IMR-90 (cell line): ENCODE measurements around the gene DEPDC5. TPM values are rescaled to one million over a fixed set of nuclear protein-coding genes. Genes with fewer than 3 reads are reported as not detected.

Experiments
- ATAC-seq: fragments of 200-7000 bp; cut with Tn5 transposase; 2 replicates; pipeline ENCODE4 v1.9.1; 2020; ENCODE audit warnings: low read depth, mild to moderate bottlenecking, moderate library complexity
- BruUV-seq: library from RNA; stranded (reverse); fragments of 400-500 nt; replicated peaks from 2 replicates; lab custom pipeline; 2021; lab: Mats Ljungman, UMichigan
- CTCF ChIA-PET: fragments of 300-600 bp; formaldehyde crosslinking; extraction: SDS; loops from one replicate; lab custom pipeline; 2021; ENCODE audit warnings: antibody characterized with exemption; lab: Yijun Ruan, JAX
- POLR2A ChIA-PET: fragments of 300-600 bp; sonication (Branson Sonifier 250); formaldehyde crosslinking; loops from one replicate; lab custom pipeline; 2022; ENCODE audit warnings: antibody characterized with exemption; ENCODE audit not compliant: unreplicated experiment; lab: Charles Lee
- DNase-seq: peaks from one replicate; pipeline ENCODE4 v3.0.0; 2013
- H2AFZ ChIP-seq: replicated peaks from 2 replicates; pipeline ENCODE3; 2013; ENCODE audit warnings: low read length, mild to moderate bottlenecking; ENCODE audit not compliant: poor library complexity
- H2AK5ac ChIP-seq: 2 replicates; pipeline ENCODE4 v1.6.1; 2013; ENCODE audit warnings: low read depth, low read length, inconsistent platforms
- H2AK9ac ChIP-seq: replicated peaks from 2 replicates; pipeline ENCODE3; 2013; ENCODE audit warnings: mild to moderate bottlenecking, low read depth, low read length, moderate library complexity; ENCODE audit not compliant: poor library complexity
- H2BK120ac ChIP-seq: 2 replicates; pipeline ENCODE4 v1.6.1; 2013; ENCODE audit warnings: low read depth, low read length, inconsistent platforms
- H2BK15ac ChIP-seq: 3 replicates; pipeline ENCODE4 v1.6.1; 2013; ENCODE audit warnings: low read depth, low read length, inconsistent platforms
- H2BK20ac ChIP-seq: 2 replicates; pipeline ENCODE4 v1.6.1; 2013; ENCODE audit warnings: low read depth, mild to moderate bottlenecking, inconsistent platforms, low read length, moderate library complexity
- H2BK5ac ChIP-seq: 2 replicates; pipeline ENCODE4 v1.6.1; 2013; ENCODE audit warnings: mild to moderate bottlenecking, low read depth, low read length, inconsistent platforms; ENCODE audit not compliant: poor library complexity, severe bottlenecking
- H3K14ac ChIP-seq: replicated peaks from 2 replicates; pipeline ENCODE4 v1.6.1; 2013; ENCODE audit warnings: low read depth, low read length, inconsistent platforms
- H3K18ac ChIP-seq: 2 replicates; pipeline ENCODE4 v1.6.1; 2013; ENCODE audit warnings: low read depth, low read length, control low read depth
- H3K23ac ChIP-seq: 2 replicates; pipeline ENCODE4 v1.6.1; 2013; ENCODE audit warnings: low read depth, low read length, inconsistent platforms
- H3K27ac ChIP-seq: 2 replicates; pipeline ENCODE4 v1.5.1; 2013; ENCODE audit warnings: mild to moderate bottlenecking, control low read depth, low read length; ENCODE audit not compliant: insufficient read depth
- H3K27me3 ChIP-seq: 2 replicates; pipeline ENCODE4 v1.6.1; 2013; ENCODE audit warnings: low read length; ENCODE audit not compliant: control insufficient read depth, insufficient read depth
- H3K36me3 ChIP-seq: 2 replicates; pipeline ENCODE4 v1.6.1; 2013; ENCODE audit warnings: low read length, mixed read lengths; ENCODE audit not compliant: control insufficient read depth, insufficient read depth
- H3K4ac ChIP-seq: 2 replicates; pipeline ENCODE4 v1.6.1; 2013; ENCODE audit warnings: low read depth, low read length, inconsistent platforms
- H3K4me1 ChIP-seq: 2 replicates; pipeline ENCODE4 v1.6.1; 2013; ENCODE audit warnings: low read length, mixed read lengths; ENCODE audit not compliant: control insufficient read depth, insufficient read depth
- H3K4me2 ChIP-seq: 2 replicates; pipeline ENCODE4 v1.6.1; 2013; ENCODE audit warnings: low read depth, mild to moderate bottlenecking, control low read depth, low read length, moderate library complexity
- H3K4me3 ChIP-seq: 2 replicates; pipeline ENCODE4 v1.5.1; 2013; ENCODE audit warnings: low read depth, mild to moderate bottlenecking, control low read depth, low read length, moderate library complexity; ENCODE audit not compliant: insufficient read depth
- H3K56ac ChIP-seq: 2 replicates; pipeline ENCODE4 v1.6.1; 2013; ENCODE audit warnings: low read length, inconsistent platforms; ENCODE audit not compliant: insufficient read depth; ENCODE audit errors: extremely low read depth
- H3K79me1 ChIP-seq, 2 experiments: 2 replicates each; pipeline ENCODE4 v1.6.1; 2013; ENCODE audit warnings: low read length in 2 of 2, inconsistent platforms in 1 of 2, low read depth in 1 of 2
- H3K9ac ChIP-seq: 2 replicates; pipeline ENCODE4 v1.6.1; 2013; ENCODE audit warnings: low read depth, low read length, control low read depth
- H3K9me1 ChIP-seq: 2 replicates; pipeline ENCODE4 v1.6.1; 2013; ENCODE audit warnings: low read length, inconsistent platforms; ENCODE audit not compliant: insufficient read depth
- H3K9me3 ChIP-seq: 2 replicates; pipeline ENCODE4 v1.6.1; 2013; ENCODE audit warnings: low read length; ENCODE audit not compliant: control insufficient read depth, insufficient read depth
- H4K20me1 ChIP-seq: 2 replicates; pipeline ENCODE4 v1.6.1; 2013; ENCODE audit warnings: low read length, inconsistent platforms; ENCODE audit not compliant: insufficient read depth
- H4K5ac ChIP-seq: 2 replicates; pipeline ENCODE4 v1.6.1; 2013; ENCODE audit warnings: mild to moderate bottlenecking, low read depth, low read length, control low read depth
- H4K8ac ChIP-seq, 2 experiments: 2 replicates each; pipeline ENCODE4 v1.6.1; 2013; ENCODE audit warnings: low read depth in 2 of 2, low read length in 2 of 2, control low read depth in 1 of 2, inconsistent platforms in 1 of 2
- H4K91ac ChIP-seq: 2 replicates; pipeline ENCODE4 v1.6.1; 2013; ENCODE audit warnings: low read depth, low read length, inconsistent platforms; ENCODE audit not compliant: insufficient read depth
- BHLHE40 ChIP-seq: fragments of 150-350 bp; IDR thresholded peaks from 2 replicates; pipeline ENCODE4 v1.6.1; 2016; ENCODE audit warnings: mild to moderate bottlenecking, low read depth, low read length
- CHD1 ChIP-seq: IDR thresholded peaks from 2 replicates; pipeline ENCODE4 v1.6.1; 2012; ENCODE audit warnings: low read depth, low read length, improper control_type of control experiment
- CTCF ChIP-seq: conservative IDR thresholded peaks from 2 replicates; pipeline ENCODE4 v1.5.1; 2012; ENCODE audit warnings: mild to moderate bottlenecking, low read depth, low read length, improper control_type of control experiment
- MAFK ChIP-seq: IDR thresholded peaks from 2 replicates; pipeline ENCODE4 v1.6.1; 2012; ENCODE audit warnings: low read depth, low read length, improper control_type of control experiment
- MAZ ChIP-seq: IDR thresholded peaks from 2 replicates; pipeline ENCODE4 v1.6.1; 2012; ENCODE audit warnings: low read depth, mild to moderate bottlenecking, low read length, improper control_type of control experiment, moderate library complexity, borderline replicate concordance
- NFE2L2 ChIP-seq: fragments of 150-350 bp; IDR thresholded peaks from 2 replicates; pipeline ENCODE4 v1.6.1; 2016; ENCODE audit warnings: low read depth, mild to moderate bottlenecking, low read length
- POLR2A ChIP-seq: IDR thresholded peaks from 2 replicates; pipeline ENCODE4 v1.6.1; 2012; ENCODE audit warnings: mild to moderate bottlenecking, low read depth, low read length
- RAD21 ChIP-seq: IDR thresholded peaks from 2 replicates; pipeline ENCODE4 v1.6.1; 2012; ENCODE audit warnings: low read length, improper control_type of control experiment
- RCOR1 ChIP-seq: IDR thresholded peaks from 2 replicates; pipeline ENCODE4 v1.6.1; 2012; ENCODE audit warnings: mild to moderate bottlenecking, low read length, improper control_type of control experiment; ENCODE audit not compliant: insufficient replicate concordance
- USF2 ChIP-seq: fragments of 150-350 bp; IDR thresholded peaks from 2 replicates; pipeline ENCODE4 v1.6.1; 2017; ENCODE audit warnings: mild to moderate bottlenecking, antibody characterized with exemption, low read length, low read depth
- WGBS, 2 experiments: methylation state at CpG; one replicate each; pipeline versions ENCODE4 v1.1.5 to v1.1.7; 2013; ENCODE audit warnings: missing lambda C conversion rate in 2 of 2; ENCODE audit not compliant: insufficient read length in 1 of 2; ENCODE audit errors: extremely low coverage in 2 of 2; 5-methylcytosine and 5-hydroxymethylcytosine counted together
- dilution Hi-C: fragments of 300-500 bp; cut with HindIII; formaldehyde crosslinking; loops from one replicate; pipeline ENCODE4 v1.14.3; 2018; ENCODE audit warnings: low sequenced_read_pairs; ENCODE audit not compliant: unreplicated experiment
- in situ Hi-C: fragments of 300-500 bp; cut with MboI; formaldehyde crosslinking; loops from 3 replicates; pipeline ENCODE4 v1.14.3; 2019; ENCODE audit warnings: low sequenced_read_pairs, inconsistent platforms, mixed read lengths
- intact Hi-C: fragments of 100-400 bp; cut with micrococcal nuclease; formaldehyde crosslinking; loops from 2 replicates; pipeline ENCODE4 v1.10.0; 2022
- polyA plus RNA-seq, 3 experiments: library from polyadenylated mRNA; depleted of rRNA; stranded (reverse); fragments of >200 nt; gene quantifications; 2 replicates each; pipeline ENCODE4 v1.2.3, GENCODE V29; 2012; ENCODE audit warnings: low replicate concordance in 1 of 3
- total RNA-seq: library from RNA; depleted of rRNA; stranded (reverse); fragments of >200 nt; gene quantifications from 2 replicates; pipeline ENCODE4 v1.2.3, GENCODE V29; 2012

The DEPDC5 gene
- total and polyA plus RNA-seq, 2 of the 4 experiments (the other 2 are of a cell fraction): 6.6 to 12.9 TPM

GRCh38 chr22:31742682-31743081, 11.1 kb upstream of the DEPDC5 start:
- Histone ChIP-seq H3K4me1 (no peaks in the 10 kb centered on the region), H4K5ac (no peak overlapping the region), H3K9ac (no peak overlapping the region), H4K20me1 (peaks cover 11% of the 10 kb centered on the region), H3K56ac (no peak overlapping the region), H3K27me3 (no peaks in the 10 kb centered on the region), H3K14ac (no peak overlapping the region), H3K27ac (no peak overlapping the region), H2BK120ac (no peak overlapping the region), H3K36me3 (peaks cover 10% of the 10 kb centered on the region; the same call in 1 of the 2 replicates), H3K18ac (no peak overlapping the region), H3K23ac (no peak overlapping the region), H3K9me3 (no peaks in the 10 kb centered on the region), H2AK5ac (no peak overlapping the region), H3K9me1 (0 out of 2 replicates have a peak, but pooled peaks cover 3% of the 10 kb centered on the region), H2BK5ac (no peak overlapping the region), H4K91ac (no peak overlapping the region), H3K79me1 (peaks cover 19 to 41% of the 10 kb centered on the region in 2 experiments), H3K4ac (no peak overlapping the region), H3K4me3 (no peak overlapping the region), H2AFZ (no peak overlapping the region), H2BK20ac (no peak overlapping the region), H2BK15ac (no peak overlapping the region), H2AK9ac (no peak overlapping the region), H4K8ac (no peak overlapping the region), H3K4me2 (no peak overlapping the region)
- TF ChIP-seq MAZ (no peak), NFE2L2 (no peak), USF2 (no peak), RAD21 (no peak), RCOR1 (no peak), CTCF (no peak), POLR2A (no peak), MAFK (no peak), CHD1 (no peak), BHLHE40 (no peak)
- CTCF ChIA-PET: no interaction called here
- DNase-seq: no peak
- in situ Hi-C loops (no loop called here), intact Hi-C loops (no loop called here), dilution Hi-C loops (no loop called here)
- no TSS peak for BruUV-seq
- POLR2A ChIA-PET: no interaction called here
- ATAC-seq: no peak
- WGBS, 2 experiments: no CpG with 5 or more reads among the region's 2 CpGs
